ENCODE measurements around the gene TRIAP1.

The TRIAP1 gene

GRCh38 chr12:120408771-120409170, 37.4 kb downstream of the TRIAP1 start:
- Histone ChIP-seq H3K9ac (ENCODE audit: low read length) (no peak overlapping the region), H4K5ac (ENCODE audit: low read length) (no peak overlapping the region), H3K4me3 (ENCODE audit: low read length) (no peak overlapping the region), H3K4ac (ENCODE audit: low read depth, low read length) (no peak overlapping the region), H3K4me2 (ENCODE audit: low read length) (no peak overlapping the region), H3K36me3 (ENCODE audit: control insufficient read depth, insufficient read depth, low read length) (no peaks in the 10 kb centered on the region), H3K79me1 (ENCODE audit: low read length) (no peaks in the 10 kb centered on the region), H2BK5ac (ENCODE audit: low read length) (no peak overlapping the region), H3K4me1 (ENCODE audit: control insufficient read depth, low read depth, low read length) (no peaks in the 10 kb centered on the region), H3K27ac (ENCODE audit: low read depth, low read length) (no peak overlapping the region), H3K79me2 (ENCODE audit: control insufficient read depth, insufficient read depth, low read length) (no peaks in the 10 kb centered on the region), H3K23ac (ENCODE audit: low read length) (no peak overlapping the region), H3K56ac (ENCODE audit: low read length) (no peak overlapping the region), H4K8ac (ENCODE audit: low read depth, low read length) (no peak overlapping the region), H2BK15ac (replicated peaks; ENCODE audit: low read depth) (no peak overlapping the region), H3K27me3 (ENCODE audit: insufficient read depth, low read length, poor library complexity) (no peaks in the 10 kb centered on the region), H3K18ac (ENCODE audit: low read length) (no peak overlapping the region), H2BK120ac (ENCODE audit: low read depth, low read length) (no peak overlapping the region), H2AK5ac (ENCODE audit: low read length) (no peak overlapping the region)
- no peak for DNase-seq
- WGBS (ENCODE audit: extremely low coverage, insufficient coverage, low lambda C conversion rate) = no CpG with 5 or more reads among the region's 11 CpGs

GRCh38 chr12:120406553-120406952, 39.6 kb downstream of the TRIAP1 start:
- Histone ChIP-seq H4K8ac (ENCODE audit: low read depth, low read length) (no peak overlapping the region), H2BK15ac (replicated peaks; ENCODE audit: low read depth) (no peak overlapping the region), H4K5ac (ENCODE audit: low read length) (no peak overlapping the region), H3K79me1 (ENCODE audit: low read length) (no peaks in the 10 kb centered on the region), H3K18ac (ENCODE audit: low read length) (no peak overlapping the region), H2AK5ac (ENCODE audit: low read length) (no peak overlapping the region), H3K27ac (ENCODE audit: low read depth, low read length) (no peak overlapping the region), H3K4me2 (ENCODE audit: low read length) (no peak overlapping the region), H3K9ac (ENCODE audit: low read length) (no peak overlapping the region), H3K79me2 (ENCODE audit: control insufficient read depth, insufficient read depth, low read length) (no peaks in the 10 kb centered on the region), H3K36me3 (ENCODE audit: control insufficient read depth, insufficient read depth, low read length) (no peaks in the 10 kb centered on the region), H3K23ac (ENCODE audit: low read length) (no peak overlapping the region), H3K27me3 (ENCODE audit: insufficient read depth, low read length, poor library complexity) (no peaks in the 10 kb centered on the region), H2BK120ac (ENCODE audit: low read depth, low read length) (no peak overlapping the region), H3K56ac (ENCODE audit: low read length) (no peak overlapping the region), H3K4me3 (ENCODE audit: low read length) (no peak overlapping the region), H2BK5ac (ENCODE audit: low read length) (no peak overlapping the region), H3K4me1 (ENCODE audit: control insufficient read depth, low read depth, low read length) (no peaks in the 10 kb centered on the region), H3K4ac (ENCODE audit: low read depth, low read length) (no peak overlapping the region)
- DNase-seq = no peak
- WGBS (ENCODE audit: extremely low coverage, insufficient coverage, low lambda C conversion rate) = no CpG with 5 or more reads among the region's 3 CpGs

- H4K8ac ChIP-seq (ENCODE audit: low read depth, low read length) = no peak overlapping the region
- H3K4ac ChIP-seq (ENCODE audit: low read depth, low read length) = no peak overlapping the region
- no peak overlapping the region for H2BK120ac ChIP-seq (ENCODE audit: low read depth, low read length)
- H2BK5ac ChIP-seq (ENCODE audit: low read length) = no peak overlapping the region
- H3K27me3 ChIP-seq (ENCODE audit: insufficient read depth, low read length, poor library complexity) = no peaks in the 10 kb centered on the region
- H3K56ac ChIP-seq (ENCODE audit: low read length) = no peak overlapping the region
- H2BK15ac ChIP-seq (replicated peaks; ENCODE audit: low read depth) = no peak overlapping the region
- H3K9ac ChIP-seq (ENCODE audit: low read length) = no peak overlapping the region
- H3K4me3 ChIP-seq (ENCODE audit: low read length) = no peak overlapping the region
- no peaks in the 10 kb centered on the region for H3K79me1 ChIP-seq (ENCODE audit: low read length)
- H3K79me2 ChIP-seq (ENCODE audit: control insufficient read depth, insufficient read depth, low read length) = no peaks in the 10 kb centered on the region
- no peak overlapping the region for H3K27ac ChIP-seq (ENCODE audit: low read depth, low read length)
- H4K5ac ChIP-seq (ENCODE audit: low read length) = no peak overlapping the region
- no CpG with 5 or more reads among the region's 3 CpGs for WGBS (ENCODE audit: extremely low coverage, insufficient coverage, low lambda C conversion rate)
- H2AK5ac ChIP-seq (ENCODE audit: low read length) = no peak overlapping the region
- DNase-seq = no peak
- H3K18ac ChIP-seq (ENCODE audit: low read length) = no peak overlapping the region
- H3K36me3 ChIP-seq (ENCODE audit: control insufficient read depth, insufficient read depth, low read length) = no peaks in the 10 kb centered on the region
- H3K4me2 ChIP-seq (ENCODE audit: low read length) = no peak overlapping the region
- H3K23ac ChIP-seq (ENCODE audit: low read length) = no peak overlapping the region
- H3K4me1 ChIP-seq (ENCODE audit: control insufficient read depth, low read depth, low read length) = no peaks in the 10 kb centered on the region
Observed at GRCh38 chr12:120406069-120406468, 40.1 kb downstream of the TRIAP1 start.

GRCh38 chr12:120404271-120404670, 41.9 kb downstream of the TRIAP1 start:
- Histone ChIP-seq H3K56ac (ENCODE audit: low read length) (no peak overlapping the region), H2AK5ac (ENCODE audit: low read length) (no peak overlapping the region), H3K79me1 (ENCODE audit: low read length) (no peaks in the 10 kb centered on the region), H3K79me2 (ENCODE audit: control insufficient read depth, insufficient read depth, low read length) (no peaks in the 10 kb centered on the region), H3K23ac (ENCODE audit: low read length) (no peak overlapping the region), H2BK120ac (ENCODE audit: low read depth, low read length) (no peak overlapping the region), H3K4me3 (ENCODE audit: low read length) (no peak overlapping the region), H3K9ac (ENCODE audit: low read length) (no peak overlapping the region), H3K4me2 (ENCODE audit: low read length) (no peak overlapping the region), H4K5ac (ENCODE audit: low read length) (no peak overlapping the region), H4K8ac (ENCODE audit: low read depth, low read length) (no peak overlapping the region), H3K18ac (ENCODE audit: low read length) (no peak overlapping the region), H2BK15ac (replicated peaks; ENCODE audit: low read depth) (no peak overlapping the region), H3K27ac (ENCODE audit: low read depth, low read length) (no peak overlapping the region), H2BK5ac (ENCODE audit: low read length) (no peak overlapping the region), H3K4me1 (ENCODE audit: control insufficient read depth, low read depth, low read length) (no peaks in the 10 kb centered on the region), H3K27me3 (ENCODE audit: insufficient read depth, low read length, poor library complexity) (no peaks in the 10 kb centered on the region), H3K36me3 (ENCODE audit: control insufficient read depth, insufficient read depth, low read length) (no peaks in the 10 kb centered on the region), H3K4ac (ENCODE audit: low read depth, low read length) (no peak overlapping the region)
- no CpG with 5 or more reads among the region's 1 CpG for WGBS (ENCODE audit: extremely low coverage, insufficient coverage, low lambda C conversion rate)
- no peak for DNase-seq

- Histone ChIP-seq H3K4me3 (ENCODE audit: low read length) (no peak overlapping the region), H3K4me2 (ENCODE audit: low read length) (no peak overlapping the region), H3K56ac (ENCODE audit: low read length) (no peak overlapping the region), H3K79me2 (ENCODE audit: control insufficient read depth, insufficient read depth, low read length) (no peaks in the 10 kb centered on the region), H3K27me3 (ENCODE audit: insufficient read depth, low read length, poor library complexity) (no peaks in the 10 kb centered on the region), H3K27ac (ENCODE audit: low read depth, low read length) (no peak overlapping the region), H3K79me1 (ENCODE audit: low read length) (no peaks in the 10 kb centered on the region), H3K4ac (ENCODE audit: low read depth, low read length) (no peak overlapping the region), H2BK5ac (ENCODE audit: low read length) (no peak overlapping the region), H2AK5ac (ENCODE audit: low read length) (no peak overlapping the region), H2BK15ac (replicated peaks; ENCODE audit: low read depth) (no peak overlapping the region), H4K5ac (ENCODE audit: low read length) (no peak overlapping the region), H3K36me3 (ENCODE audit: control insufficient read depth, insufficient read depth, low read length) (no peaks in the 10 kb centered on the region), H3K4me1 (ENCODE audit: control insufficient read depth, low read depth, low read length) (no peaks in the 10 kb centered on the region), H2BK120ac (ENCODE audit: low read depth, low read length) (no peak overlapping the region), H3K18ac (ENCODE audit: low read length) (no peak overlapping the region), H3K23ac (ENCODE audit: low read length) (no peak overlapping the region), H3K9ac (ENCODE audit: low read length) (no peak overlapping the region), H4K8ac (ENCODE audit: low read depth, low read length) (no peak overlapping the region)
- WGBS (ENCODE audit: extremely low coverage, insufficient coverage, low lambda C conversion rate) = no CpG with 5 or more reads among the region's 3 CpGs
- DNase-seq = no peak
Observed at GRCh38 chr12:120403869-120404268, 42.3 kb downstream of the TRIAP1 start.

- no peak overlapping the region for H3K4me3 ChIP-seq (ENCODE audit: low read length)
- no peaks in the 10 kb centered on the region for H3K4me1 ChIP-seq (ENCODE audit: control insufficient read depth, low read depth, low read length)
- H3K36me3 ChIP-seq (ENCODE audit: control insufficient read depth, insufficient read depth, low read length) = no peaks in the 10 kb centered on the region
- H4K8ac ChIP-seq (ENCODE audit: low read depth, low read length) = no peak overlapping the region
- peak overlapping the region; percentile 41 for H3K9ac ChIP-seq (ENCODE audit: low read length)
- DNase-seq = peak; percentile 51
- H2BK5ac ChIP-seq (ENCODE audit: low read length) = no peak overlapping the region
- H2BK15ac ChIP-seq (replicated peaks; ENCODE audit: low read depth) = no peak overlapping the region
- H2BK120ac ChIP-seq (ENCODE audit: low read depth, low read length) = no peak overlapping the region
- no peak overlapping the region for H3K23ac ChIP-seq (ENCODE audit: low read length)
- peak overlapping the region; percentile 49 for H3K56ac ChIP-seq (ENCODE audit: low read length)
- no peak overlapping the region for H3K4ac ChIP-seq (ENCODE audit: low read depth, low read length)
- no peak overlapping the region for H4K5ac ChIP-seq (ENCODE audit: low read length)
- no peak overlapping the region for H2AK5ac ChIP-seq (ENCODE audit: low read length)
- H3K79me2 ChIP-seq (ENCODE audit: control insufficient read depth, insufficient read depth, low read length) = no peaks in the 10 kb centered on the region
- no peak overlapping the region for H3K27ac ChIP-seq (ENCODE audit: low read depth, low read length)
- WGBS (ENCODE audit: extremely low coverage, insufficient coverage, low lambda C conversion rate) = no CpG with 5 or more reads among the region's 13 CpGs
- H3K27me3 ChIP-seq (ENCODE audit: insufficient read depth, low read length, poor library complexity) = no peaks in the 10 kb centered on the region
- H3K18ac ChIP-seq (ENCODE audit: low read length) = no peak overlapping the region
- no peak overlapping the region for H3K4me2 ChIP-seq (ENCODE audit: low read length)
- no peaks in the 10 kb centered on the region for H3K79me1 ChIP-seq (ENCODE audit: low read length)
Observed at GRCh38 chr12:120402217-120402616, 44.0 kb downstream of the TRIAP1 start.

Data from mesendoderm (in vitro differentiated cells).